ENCODE results near the gene RHBDD2.
"Not testable (repeated sequence)": the region's sequence is repeated elsewhere in the genome, so short reads cannot be mapped to it uniquely, and the experiment has no call there.

Gene RHBDD2

GRCh38 chr7:75866489-75867389 lies 12.1 kb upstream of the RHBDD2 start:
- DNase-seq (ENCODE audit: low read depth): no peak

- no peak for DNase-seq (ENCODE audit: low read depth)
Observed at GRCh38 chr7:75867390-75867717, 11.5 kb upstream of the RHBDD2 start.

GRCh38 chr7:75868153-75868552 lies 10.7 kb upstream of the RHBDD2 start:
- DNase-seq (ENCODE audit: low read depth): no peak

GRCh38 chr7:75869776-75870379 lies 9.0 kb upstream of the RHBDD2 start:
- DNase-seq (ENCODE audit: low read depth): no peak

GRCh38 chr7:75870557-75871161 lies 8.2 kb upstream of the RHBDD2 start:
- no peak for DNase-seq (ENCODE audit: low read depth)

GRCh38 chr7:75872073-75872782 lies 6.6 kb upstream of the RHBDD2 start:
- no peak for DNase-seq (ENCODE audit: low read depth)

GRCh38 chr7:75874180-75874579 lies 4.7 kb upstream of the RHBDD2 start:
- not testable (repeated sequence) for DNase-seq (ENCODE audit: low read depth)

GRCh38 chr7:75875113-75876080 lies 3.4 kb upstream of the RHBDD2 start:
- no peak for DNase-seq (ENCODE audit: low read depth)

GRCh38 chr7:75876126-75876881 lies 2.5 kb upstream of the RHBDD2 start:
- no peak for DNase-seq (ENCODE audit: low read depth)

- DNase-seq (ENCODE audit: low read depth): no peak
Observed at GRCh38 chr7:75878312-75878768, 494 bp upstream of the RHBDD2 start.

- DNase-seq (ENCODE audit: low read depth): no peak
Observed at GRCh38 chr7:75879771-75880184, 944 bp downstream of the RHBDD2 start.

GRCh38 chr7:75880242-75880641 lies 1.4 kb downstream of the RHBDD2 start:
- no peak for DNase-seq (ENCODE audit: low read depth)

- no peak for DNase-seq (ENCODE audit: low read depth)
Observed at GRCh38 chr7:75881436-75882095, 2.7 kb downstream of the RHBDD2 start.

- DNase-seq (ENCODE audit: low read depth): not testable (repeated sequence)
Observed at GRCh38 chr7:75883265-75883824, 4.5 kb downstream of the RHBDD2 start.

- DNase-seq (ENCODE audit: low read depth): no peak
Observed at GRCh38 chr7:75884476-75884875, 5.6 kb downstream of the RHBDD2 start.

GRCh38 chr7:75885036-75885435 lies 6.2 kb downstream of the RHBDD2 start:
- DNase-seq (ENCODE audit: low read depth): no peak

- DNase-seq (ENCODE audit: low read depth): no peak
Observed at GRCh38 chr7:75887669-75888369, 9.0 kb downstream of the RHBDD2 start.

GRCh38 chr7:75888464-75889222 lies 9.8 kb downstream of the RHBDD2 start:
- DNase-seq (ENCODE audit: low read depth): no peak
